GM23338 (cell line): Measurements from ENCODE around the gene TMEM63A. TPM values are rescaled to one million over a fixed set of nuclear protein-coding genes. Genes with fewer than 3 reads are reported as not detected.

ENCODE experiments used
- ATAC-seq: fragments of 200-7000 bp; cut with Tn5 transposase; 3 replicates; pipeline ENCODE4 v1.9.1; 2020
- DNase-seq: peaks from one replicate; pipeline ENCODE4 v3.0.0-alpha.2; 2015; ENCODE audit warnings: low spot score
- H2AFZ ChIP-seq: fragments of 200-600 bp; sonication (generic); 2 replicates; pipeline ENCODE4 v1.8.0; 2016; ENCODE audit warnings: antibody characterized with exemption, mild to moderate bottlenecking, moderate library complexity
- H3F3A ChIP-seq: fragments of 200-600 bp; sonication (generic); replicated peaks from 2 replicates; pipeline ENCODE4 v1.8.0; 2017; ENCODE audit warnings: antibody characterized with exemption, mixed run types, low read depth
- H3K27ac ChIP-seq: fragments of 200-600 bp; sonication (generic); 2 replicates; pipeline ENCODE4 v1.6.1; 2016; ENCODE audit warnings: low read depth
- H3K27me3 ChIP-seq: fragments of 200-600 bp; sonication (generic); 2 replicates; pipeline ENCODE4 v1.8.0; 2016; ENCODE audit warnings: mild to moderate bottlenecking, mixed run types, moderate library complexity; ENCODE audit not compliant: insufficient read depth
- H3K36me3 ChIP-seq: fragments of 200-600 bp; sonication (generic); 2 replicates; pipeline ENCODE4 v1.8.0; 2016; ENCODE audit warnings: mild to moderate bottlenecking; ENCODE audit not compliant: insufficient read depth
- H3K4me1 ChIP-seq: fragments of 200-600 bp; sonication (generic); 2 replicates; pipeline ENCODE4 v1.8.0; 2016; ENCODE audit warnings: mild to moderate bottlenecking, moderate library complexity; ENCODE audit not compliant: insufficient read depth
- H3K4me2 ChIP-seq: fragments of 200-600 bp; sonication (generic); 2 replicates; pipeline ENCODE4 v1.7.1; 2017; ENCODE audit warnings: mixed run types
- H3K4me3 ChIP-seq: fragments of 200-600 bp; sonication (generic); 2 replicates; pipeline ENCODE4 v1.6.1; 2016; ENCODE audit warnings: mixed run types
- H3K79me2 ChIP-seq: fragments of 200-600 bp; sonication (generic); replicated peaks from 2 replicates; pipeline ENCODE4 v1.8.0; 2017; ENCODE audit warnings: mild to moderate bottlenecking; ENCODE audit not compliant: insufficient read depth
- H3K9me2 ChIP-seq: fragments of 200-600 bp; sonication (generic); 2 replicates; pipeline ENCODE4 v1.8.0; 2017; ENCODE audit not compliant: insufficient read depth
- H4K20me1 ChIP-seq: fragments of 200-600 bp; sonication (generic); replicated peaks from 2 replicates; pipeline ENCODE4 v1.8.0; 2017; ENCODE audit warnings: mild to moderate bottlenecking; ENCODE audit not compliant: insufficient read depth
- H3K27ac Mint-ChIP-seq: 2 replicates; pipeline ENCODE4 v1.8.0; 2020; ENCODE audit warnings: inconsistent platforms, mild to moderate bottlenecking, moderate library complexity, mixed read lengths
- H3K27me3 Mint-ChIP-seq: 3 replicates; pipeline ENCODE4 v1.8.0; 2022; ENCODE audit warnings: low read depth, mild to moderate bottlenecking, moderate library complexity, mixed read lengths, inconsistent platforms; ENCODE audit not compliant: insufficient read depth, poor library complexity
- H3K36me3 Mint-ChIP-seq: 3 replicates; pipeline ENCODE4 v1.8.0; 2021; ENCODE audit warnings: low read depth, mild to moderate bottlenecking, inconsistent platforms, moderate library complexity, mixed read lengths
- H3K4me1 Mint-ChIP-seq: 3 replicates; pipeline ENCODE4 v1.8.0; 2020; ENCODE audit warnings: mild to moderate bottlenecking, inconsistent platforms, mixed read lengths
- H3K4me3 Mint-ChIP-seq: 3 replicates; pipeline ENCODE4 v1.8.0; 2021; ENCODE audit warnings: moderate library complexity, mild to moderate bottlenecking, inconsistent platforms, mixed read lengths
- H3K9me3 Mint-ChIP-seq: 3 replicates; pipeline ENCODE4 v1.8.0; 2020; ENCODE audit warnings: moderate library complexity, mild to moderate bottlenecking, inconsistent platforms, mixed read lengths
- CREB1 ChIP-seq: fragments of 250-450 bp; sonication (Bioruptor Pico); IDR thresholded peaks from 2 replicates; pipeline ENCODE4 v1.5.0; 2020; ENCODE audit warnings: low read depth, mild to moderate bottlenecking, moderate library complexity
- EZH2phosphoT487 ChIP-seq: fragments of 200-600 bp; sonication (generic); IDR thresholded peaks from one replicate; pipeline ENCODE4 v1.8.1; 2018; ENCODE audit warnings: antibody characterized with exemption; ENCODE audit not compliant: unreplicated experiment
- JUNB ChIP-seq: IDR thresholded peaks from one replicate; pipeline ENCODE4 v1.6.1; 2016; ENCODE audit warnings: antibody characterized with exemption; ENCODE audit not compliant: unreplicated experiment
- NANOG ChIP-seq: IDR thresholded peaks from 2 replicates; pipeline ENCODE4 v1.6.1; 2016; ENCODE audit warnings: antibody characterized with exemption, borderline replicate concordance
- POLR2AphosphoS5 ChIP-seq: IDR thresholded peaks from 2 replicates; pipeline ENCODE4 v1.6.1; 2016; ENCODE audit warnings: antibody characterized with exemption, low read depth
- STAT1 ChIP-seq: IDR thresholded peaks from one replicate; pipeline ENCODE4 v1.6.1; 2016; ENCODE audit warnings: antibody characterized with exemption; ENCODE audit not compliant: unreplicated experiment
- ZNF114 ChIP-seq: fragments of 250-450 bp; sonication (Bioruptor Pico); IDR thresholded peaks from 2 replicates; pipeline ENCODE4 v1.5.0; 2020; ENCODE audit warnings: mild to moderate bottlenecking, moderate library complexity
- ZNF331 ChIP-seq: fragments of 250-450 bp; sonication (Bioruptor Pico); IDR thresholded peaks from 2 replicates; pipeline ENCODE4 v1.5.0; 2020; ENCODE audit warnings: low read depth, mild to moderate bottlenecking, moderate library complexity
- ZNF462 ChIP-seq: fragments of 250-450 bp; sonication (Bioruptor Pico); IDR thresholded peaks from 2 replicates; pipeline ENCODE4 v1.5.0; 2020; ENCODE audit warnings: mild to moderate bottlenecking, moderate library complexity
- polyA plus RNA-seq: library from polyadenylated mRNA; unstranded; fragments of >200 nt; fragmentation: Nextera tagmentation; extraction: Ambion mirVana; gene quantifications from 2 replicates; pipeline ENCODE4 v1.2.1, GENCODE V29; 2016
- total RNA-seq: library from RNA; depleted of rRNA; stranded (reverse); fragments of >200 nt; shearing (Covaris generic); gene quantifications from 2 replicates; pipeline ENCODE4 v1.2.3, GENCODE V29; 2014
- TF ChIP-seq, protein P1 (sequence below): IDR thresholded peaks from 2 replicates; pipeline ENCODE4 v1.6.1; 2016; ENCODE audit warnings: antibody characterized with exemption
- TF ChIP-seq, protein P2 (sequence below), 2 experiments: fragments of 200-600 bp in 1 of 2; sonication (generic) in 1 of 2; conservative IDR thresholded peaks; 2 replicates each; pipeline versions ENCODE4 v1.5.1 to v1.6.1; 2016 to 2017; ENCODE audit warnings: antibody characterized with exemption in 2 of 2, low read depth in 2 of 2, mild to moderate bottlenecking in 2 of 2, moderate library complexity in 1 of 2

The TMEM63A gene
- total and polyA plus RNA-seq, 2 experiments from 2014 or later = 31.7 to 76.9 TPM

- peaks cover 11% of the 10 kb centered on the region; the same call in 1 of the 2 replicates for H3K4me1 ChIP-seq
- TF ChIP-seq ZNF462 (no peak), POLR2AphosphoS5 (no peak), ZNF331 (CRISPR knock-in tag) (no peak), STAT1 (no peak), NANOG (no peak), JUNB (no peak), EZH2phosphoT487 (no peak), ZNF114 (CRISPR knock-in tag) (no peak), CREB1 (CRISPR knock-in tag) (no peak)
- TF ChIP-seq, protein P1, sequence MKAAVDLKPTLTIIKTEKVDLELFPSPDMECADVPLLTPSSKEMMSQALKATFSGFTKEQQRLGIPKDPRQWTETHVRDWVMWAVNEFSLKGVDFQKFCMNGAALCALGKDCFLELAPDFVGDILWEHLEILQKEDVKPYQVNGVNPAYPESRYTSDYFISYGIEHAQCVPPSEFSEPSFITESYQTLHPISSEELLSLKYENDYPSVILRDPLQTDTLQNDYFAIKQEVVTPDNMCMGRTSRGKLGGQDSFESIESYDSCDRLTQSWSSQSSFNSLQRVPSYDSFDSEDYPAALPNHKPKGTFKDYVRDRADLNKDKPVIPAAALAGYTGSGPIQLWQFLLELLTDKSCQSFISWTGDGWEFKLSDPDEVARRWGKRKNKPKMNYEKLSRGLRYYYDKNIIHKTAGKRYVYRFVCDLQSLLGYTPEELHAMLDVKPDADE = no peak
- TF ChIP-seq, protein P2, sequence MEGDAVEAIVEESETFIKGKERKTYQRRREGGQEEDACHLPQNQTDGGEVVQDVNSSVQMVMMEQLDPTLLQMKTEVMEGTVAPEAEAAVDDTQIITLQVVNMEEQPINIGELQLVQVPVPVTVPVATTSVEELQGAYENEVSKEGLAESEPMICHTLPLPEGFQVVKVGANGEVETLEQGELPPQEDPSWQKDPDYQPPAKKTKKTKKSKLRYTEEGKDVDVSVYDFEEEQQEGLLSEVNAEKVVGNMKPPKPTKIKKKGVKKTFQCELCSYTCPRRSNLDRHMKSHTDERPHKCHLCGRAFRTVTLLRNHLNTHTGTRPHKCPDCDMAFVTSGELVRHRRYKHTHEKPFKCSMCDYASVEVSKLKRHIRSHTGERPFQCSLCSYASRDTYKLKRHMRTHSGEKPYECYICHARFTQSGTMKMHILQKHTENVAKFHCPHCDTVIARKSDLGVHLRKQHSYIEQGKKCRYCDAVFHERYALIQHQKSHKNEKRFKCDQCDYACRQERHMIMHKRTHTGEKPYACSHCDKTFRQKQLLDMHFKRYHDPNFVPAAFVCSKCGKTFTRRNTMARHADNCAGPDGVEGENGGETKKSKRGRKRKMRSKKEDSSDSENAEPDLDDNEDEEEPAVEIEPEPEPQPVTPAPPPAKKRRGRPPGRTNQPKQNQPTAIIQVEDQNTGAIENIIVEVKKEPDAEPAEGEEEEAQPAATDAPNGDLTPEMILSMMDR (conservative IDR thresholded peaks at IDR 0.05; ENCODE audit: low read depth in 2 of 2) = no peak
- Mint-ChIP-seq H3K4me3 (no peak overlapping the region), H3K4me1 (peaks cover 13% of the 10 kb centered on the region), H3K27ac (no peak overlapping the region), H3K27me3 (peaks cover 13% of the 10 kb centered on the region), H3K36me3 (no peaks in the 10 kb centered on the region; the same call in 2 of the 3 replicates), H3K9me3 (no peaks in the 10 kb centered on the region; the same call in 1 of the 3 replicates)
- no peaks in the 10 kb centered on the region for H3K79me2 ChIP-seq
- no peak overlapping the region for H3K4me3 ChIP-seq
- H3K27ac ChIP-seq = no peak overlapping the region
- DNase-seq (no peak), ATAC-seq (no peak)
- H4K20me1 ChIP-seq = no peaks in the 10 kb centered on the region
- H3K4me2 ChIP-seq = no peak overlapping the region
- no peaks in the 10 kb centered on the region for H3F3A ChIP-seq
- no peak overlapping the region for H2AFZ ChIP-seq
- H3K27me3 ChIP-seq = no peaks in the 10 kb centered on the region
- no peaks in the 10 kb centered on the region for H3K36me3 ChIP-seq
- no peaks in the 10 kb centered on the region for H3K9me2 ChIP-seq
These were observed 24.3 kb upstream of the TMEM63A start for GRCh38 chr1:225906467-225906866.
